HG03159 (cell line): ENCODE data around the gene CUX1.
"Not testable (repeated sequence)": the region's sequence is repeated elsewhere in the genome, so short reads cannot be mapped to it uniquely, and the experiment has no call there.

ENCODE experiments used
- ATAC-seq: cut with Tn5 transposase; IDR thresholded peaks from one replicate; pipeline ENCODE4 v1.9.1; 2021; ENCODE audit warnings: mild to moderate bottlenecking, moderate library complexity; ENCODE audit not compliant: unreplicated experiment

CUX1 gene

DNA sequence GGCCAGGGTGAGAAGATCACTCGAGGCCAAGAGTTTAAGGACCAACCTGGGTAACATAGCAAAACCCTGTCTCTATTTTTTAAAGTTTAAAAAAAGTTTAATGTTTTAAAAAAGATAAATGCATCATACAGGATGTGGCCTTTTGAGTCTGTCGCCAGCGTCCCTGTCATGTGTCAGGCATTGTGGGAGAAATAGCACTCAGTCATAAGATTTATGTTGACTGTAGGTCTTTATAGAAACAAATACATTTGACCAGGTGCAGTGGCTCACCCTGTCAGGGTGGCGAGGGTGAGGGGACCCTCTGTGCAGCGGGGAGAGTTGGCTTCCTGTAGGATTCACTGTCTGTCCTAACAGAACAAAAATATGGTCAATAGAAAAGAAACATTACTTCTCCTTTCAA, 405.8 kb downstream of the CUX1 start:
- ATAC-seq: no peak

GRCh38 chr7:102225025-102225424, 407.6 kb downstream of the CUX1 start:
- ATAC-seq: no peak

GRCh38 chr7:102227371-102227770, 409.9 kb downstream of the CUX1 start:
- ATAC-seq: no peak

- ATAC-seq: no peak
These were observed 411.5 kb downstream of the CUX1 start for GRCh38 chr7:102228935-102229334.

- ATAC-seq: not testable (repeated sequence)
These were observed 412.7 kb downstream of the CUX1 start for GRCh38 chr7:102230162-102230561.

DNA sequence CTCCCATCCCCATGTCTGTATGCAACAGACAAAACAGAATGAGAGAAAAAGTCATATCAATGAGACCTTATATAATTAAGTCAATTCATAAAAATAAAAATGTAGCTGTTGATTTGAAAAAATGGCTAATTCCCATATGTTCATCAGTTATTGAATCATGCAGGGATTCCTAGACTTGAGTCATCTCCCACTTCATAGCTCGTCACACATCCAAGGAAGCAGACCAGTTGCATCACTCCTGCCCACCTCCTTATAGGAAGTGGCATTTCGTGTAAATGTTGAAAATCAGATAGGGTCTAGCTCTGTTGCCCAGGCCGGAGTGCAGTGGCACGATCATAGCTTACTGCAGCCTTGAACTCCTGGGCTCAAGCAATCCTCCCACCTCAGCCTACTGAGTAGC, 413.2 kb downstream of the CUX1 start:
- ATAC-seq: no peak

- ATAC-seq: no peak
These were observed 415.3 kb downstream of the CUX1 start for GRCh38 chr7:102232611-102233286.

DNA sequence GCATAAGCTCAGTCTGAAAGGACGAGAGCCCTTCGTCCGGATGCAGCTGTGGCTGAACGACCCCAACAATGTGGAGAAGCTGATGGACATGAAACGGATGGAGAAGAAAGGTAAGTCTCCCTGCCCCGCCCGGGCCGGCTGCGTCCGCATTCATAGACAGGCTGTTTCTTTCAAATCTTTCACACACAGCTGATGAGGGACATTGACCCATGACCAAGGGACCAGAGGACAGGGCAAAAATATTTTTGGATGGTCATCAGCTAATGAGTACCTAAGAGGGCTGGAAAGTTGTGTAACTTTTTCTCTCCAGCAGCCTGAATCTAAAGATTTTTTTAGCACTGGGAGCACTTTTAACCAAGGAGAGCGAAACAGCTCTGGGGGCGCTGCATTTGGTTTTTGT, 416.7 kb downstream of the CUX1 start:
- ATAC-seq: no peak

GRCh38 chr7:102234801-102235550, 417.6 kb downstream of the CUX1 start:
- ATAC-seq: no peak

GRCh38 chr7:102236102-102236501, 418.7 kb downstream of the CUX1 start:
- ATAC-seq: no peak

DNA sequence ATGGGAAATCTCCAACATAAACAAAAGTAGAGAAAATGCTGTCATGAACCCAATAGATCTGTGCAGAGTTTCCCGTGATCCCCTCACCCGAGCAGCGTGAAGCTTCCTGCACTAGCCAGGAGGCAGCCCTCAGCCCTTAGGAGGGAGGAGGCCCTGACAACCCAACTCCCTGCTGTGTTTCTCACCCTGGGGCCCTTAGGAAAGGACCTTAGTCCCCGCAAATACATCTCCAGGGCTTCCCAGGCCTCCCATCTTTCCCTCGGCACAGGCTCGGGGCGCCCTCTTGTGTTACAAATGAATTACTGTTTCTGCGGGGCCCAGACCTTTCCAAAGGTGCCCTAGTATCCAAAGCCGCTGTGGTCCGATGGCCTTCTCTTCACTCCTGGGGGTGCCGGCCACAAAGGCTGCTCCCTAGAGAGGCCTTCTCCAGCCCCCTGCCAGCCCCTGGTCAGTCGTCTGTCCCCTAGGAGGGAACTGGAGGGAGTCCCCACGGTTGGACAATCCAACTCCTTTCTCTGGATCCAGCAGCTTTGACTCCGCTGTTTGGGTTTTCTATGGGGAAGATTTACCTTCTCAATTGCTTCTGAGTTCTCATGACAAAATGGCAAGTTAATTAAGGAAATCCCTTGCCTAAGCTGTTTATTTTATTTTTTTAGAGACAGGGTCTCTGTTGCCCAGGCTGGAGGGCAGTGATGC, 419.3 kb downstream of the CUX1 start:
- no peak for ATAC-seq

- ATAC-seq: no peak
These were observed 421.9 kb downstream of the CUX1 start for GRCh38 chr7:102239206-102239820.

DNA sequence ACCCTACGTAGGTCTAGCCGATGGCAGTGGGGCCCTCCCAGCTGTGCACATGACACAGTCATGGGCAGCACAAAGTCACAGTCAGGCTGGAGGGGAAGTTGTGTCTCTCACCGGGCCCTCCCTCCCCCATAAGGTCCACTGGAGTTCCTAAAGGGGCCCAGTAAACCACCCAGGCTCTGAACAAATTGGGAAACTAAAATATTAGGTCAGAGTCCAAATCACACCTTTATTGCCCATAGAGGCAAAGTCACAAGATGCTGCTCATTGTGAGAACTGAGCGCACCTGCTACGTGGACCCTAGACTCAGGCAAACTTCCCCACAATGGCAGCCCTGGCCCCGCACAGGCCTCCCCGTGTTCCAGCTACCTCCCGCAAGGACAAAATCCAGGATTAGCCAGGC, 424.0 kb downstream of the CUX1 start:
- no peak for ATAC-seq

- ATAC-seq: no peak
These were observed 427.2 kb downstream of the CUX1 start for GRCh38 chr7:102244601-102245000.

DNA sequence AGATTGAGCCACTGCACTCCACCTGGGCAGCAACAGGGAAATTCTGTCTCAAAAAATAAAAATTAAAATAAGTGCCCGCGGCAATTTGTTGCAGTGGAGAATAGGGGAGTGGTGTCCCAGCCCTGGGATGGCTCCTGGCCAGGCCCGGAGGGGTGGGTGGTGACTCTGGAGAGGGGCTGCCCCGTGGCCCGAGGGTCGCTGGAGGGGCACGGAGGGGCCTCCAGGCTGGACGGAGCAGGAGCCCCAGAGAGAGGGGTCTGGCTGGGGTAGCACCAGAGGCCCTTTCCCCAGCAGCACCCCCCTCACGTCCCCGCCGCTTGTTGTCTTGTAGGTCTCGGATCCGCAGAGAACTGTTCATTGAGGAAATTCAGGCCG, 430.6 kb downstream of the CUX1 start:
- ATAC-seq: no peak

GRCh38 chr7:102248456-102249395, 431.3 kb downstream of the CUX1 start:
- no peak for ATAC-seq

DNA sequence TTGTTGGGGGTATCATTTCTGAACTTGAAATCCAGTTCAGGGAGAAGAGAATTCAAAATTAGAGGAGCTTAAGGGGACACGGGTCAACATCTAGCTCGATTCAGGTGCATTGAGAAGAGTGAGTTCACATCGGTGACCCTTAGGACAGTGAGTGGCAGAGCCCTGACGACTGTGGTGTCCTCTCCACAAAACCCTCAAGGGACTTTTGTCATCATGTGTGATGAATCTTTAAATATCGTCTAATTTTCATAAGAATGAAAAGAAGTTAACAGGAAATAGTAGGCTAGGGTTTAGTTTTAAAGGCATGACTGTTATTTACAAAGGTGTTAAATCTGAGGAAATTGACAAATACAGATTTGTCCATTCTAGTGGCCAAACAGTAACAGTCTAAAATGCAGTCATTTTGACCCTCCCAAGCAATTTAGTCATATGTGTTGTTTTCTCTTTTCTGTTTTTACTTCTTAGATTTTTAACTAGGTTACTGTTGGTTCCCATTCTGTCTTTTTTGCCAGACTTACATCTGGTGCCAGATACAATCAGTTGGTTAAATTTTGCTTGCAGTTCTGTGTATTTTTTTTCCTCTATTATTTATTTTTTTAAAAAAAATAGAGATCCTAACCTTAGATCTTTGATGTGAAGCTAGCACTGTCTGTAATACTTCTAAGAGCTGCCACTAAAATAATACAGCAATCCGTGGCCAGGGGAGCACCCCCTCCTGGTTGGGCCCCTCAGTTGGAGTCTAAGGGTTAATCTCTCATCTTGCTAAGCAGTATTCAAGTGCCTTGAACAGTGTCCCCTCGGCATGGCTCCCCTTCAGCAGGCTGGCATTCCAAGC, 434.3 kb downstream of the CUX1 start:
- ATAC-seq: no peak

- no peak for ATAC-seq
These were observed 435.0 kb downstream of the CUX1 start for GRCh38 chr7:102252366-102252982.
